ENCODE data around the gene WDR53. TPM values are rescaled to one million over a fixed set of nuclear protein-coding genes. Genes with fewer than 3 reads are reported as not detected.

Gene WDR53
- total RNA-seq, 2 experiments from 2014 or later, result 18.4 to 20.9 TPM

GRCh38 chr3:196557236-196557635 is 11.1 kb downstream of the WDR53 start:
- Mint-ChIP-seq H3K36me3 (ENCODE audit: low read depth) (peaks cover 59% of the 10 kb centered on the region), H3K27me3 (no peaks in the 10 kb centered on the region), H3K9me3 (no peaks in the 10 kb centered on the region), H3K4me3 (no peak overlapping the region), H3K27ac (no peak overlapping the region), H3K4me1 (ENCODE audit: low read depth) (peaks cover 24% of the 10 kb centered on the region)
- no peak for DNase-seq
- Histone ChIP-seq H3K36me3 (ENCODE audit: insufficient read depth, low read length) (peaks cover 31% of the 10 kb centered on the region), H3K4me3 (ENCODE audit: low read length) (no peak overlapping the region), H3K27me3 (ENCODE audit: control insufficient read depth in 1 of 2, insufficient read depth in 2 of 2, low read length in 2 of 2) (no peaks in the 10 kb centered on the region), H3K9me3 (ENCODE audit: control insufficient read depth in 1 of 2, insufficient read depth in 1 of 2, low read length in 2 of 2) (no peaks in the 10 kb centered on the region), H3K4me1 (ENCODE audit: insufficient read depth, low read length) (peaks cover 2% of the 10 kb centered on the region), H3K27ac (ENCODE audit: low read depth in 1 of 2, low read length in 2 of 2) (no peak overlapping the region)
- intact Hi-C loops (cut with DNase I, micrococcal nuclease), result no loop called here
- CTCF ChIA-PET, result no interaction called here
- no peak for TF ChIP-seq CTCF (IDR thresholded peaks at IDR 0.05)
- no peak for ATAC-seq (ENCODE audit: poor library complexity)
- POLR2A ChIA-PET, result interaction anchor here (1.3 kb wide), 1 partner anchor 12 kb away, joined by 6 read pairs; the partner anchor contains the start of genes FBXO45 and WDR53

- H3K36me3 Mint-ChIP-seq (ENCODE audit: low read depth), result peaks cover 49% of the 10 kb centered on the region
- Histone ChIP-seq H3K4me3 (ENCODE audit: low read length) (no peak overlapping the region), H3K36me3 (ENCODE audit: insufficient read depth, low read length) (peaks cover 22% of the 10 kb centered on the region), H3K4me1 (ENCODE audit: insufficient read depth, low read length) (peaks cover 2% of the 10 kb centered on the region), H3K27me3 (ENCODE audit: control insufficient read depth in 1 of 2, insufficient read depth in 2 of 2, low read length in 2 of 2) (no peaks in the 10 kb centered on the region), H3K27ac (ENCODE audit: low read depth in 1 of 2, low read length in 2 of 2) (no peak overlapping the region), H3K9me3 (ENCODE audit: control insufficient read depth in 1 of 2, insufficient read depth in 1 of 2, low read length in 2 of 2) (no peaks in the 10 kb centered on the region)
- intact Hi-C loops (cut with DNase I, micrococcal nuclease), result no loop called here
- ChIA-PET CTCF (interaction anchor here (0.6 kb wide), 1 partner anchor 420 kb away, joined by 3 read pairs; no protein-coding TSS in a partner anchor), POLR2A (interaction anchor here (0.9 to 1.2 kb wide), 2 partner anchors 13 to 27 kb away, joined by 3 to 5 read pairs; partner anchors contain the start of genes FBXO45 and WDR53)
- DNase-seq (no peak), ATAC-seq (ENCODE audit: poor library complexity) (no peak)
- TF ChIP-seq CTCF (IDR thresholded peaks at IDR 0.05), result no peak
- no peaks in the 10 kb centered on the region for H3K27me3 Mint-ChIP-seq
- H3K4me3 Mint-ChIP-seq, result no peak overlapping the region
- peaks cover 20% of the 10 kb centered on the region for H3K4me1 Mint-ChIP-seq (ENCODE audit: low read depth)
- H3K9me3 Mint-ChIP-seq, result peaks cover under 1% of the 10 kb centered on the region
- H3K27ac Mint-ChIP-seq, result no peak overlapping the region
Measured at GRCh38 chr3:196555295-196555694, 13.1 kb downstream of the WDR53 start.

GRCh38 chr3:196554205-196554604 is 14.1 kb downstream of the WDR53 start:
- Mint-ChIP-seq H3K4me1 (ENCODE audit: low read depth) (peaks cover 9% of the 10 kb centered on the region), H3K9me3 (peaks cover 6% of the 10 kb centered on the region), H3K27ac (peak overlapping the region; percentile 51), H3K4me3 (no peak overlapping the region), H3K27me3 (no peaks in the 10 kb centered on the region), H3K36me3 (ENCODE audit: low read depth) (peaks cover 38% of the 10 kb centered on the region)
- Histone ChIP-seq H3K4me3 (ENCODE audit: low read length) (no peak overlapping the region), H3K27me3 (ENCODE audit: control insufficient read depth in 1 of 2, insufficient read depth in 2 of 2, low read length in 2 of 2) (no peaks in the 10 kb centered on the region), H3K9me3 (ENCODE audit: control insufficient read depth in 1 of 2, insufficient read depth in 1 of 2, low read length in 2 of 2) (peaks cover 0 to 8% of the 10 kb centered on the region in 2 experiments), H3K27ac (ENCODE audit: low read depth in 1 of 2, low read length in 2 of 2) (no peak overlapping the region), H3K4me1 (ENCODE audit: insufficient read depth, low read length) (no peaks in the 10 kb centered on the region), H3K36me3 (ENCODE audit: insufficient read depth, low read length) (peaks cover 18% of the 10 kb centered on the region)
- ChIA-PET POLR2A (interaction anchor here (1.2 kb wide), 1 partner anchor 26 kb away, joined by 3 read pairs; no protein-coding TSS in a partner anchor), CTCF (no interaction called here)
- ATAC-seq (ENCODE audit: poor library complexity) (no peak), DNase-seq (no peak)
- intact Hi-C loops (cut with DNase I, micrococcal nuclease), result no loop called here
- no peak for TF ChIP-seq CTCF (IDR thresholded peaks at IDR 0.05)

All from CD4-positive, alpha-beta T cell (primary cell).